Mucosa of rectum (tissue), 2 donors: ENCODE results near the gene ZMYND8.
A peak's percentile ranks its signal among the peaks of the same experiment; 100 is the strongest.
"Not testable (repeated sequence)": the region's sequence is repeated elsewhere in the genome, so short reads cannot be mapped to it uniquely, and the experiment has no call there.

Experiments used
- H3K27ac ChIP-seq, 2 donors: one replicate each; pipeline ENCODE4 v1.7.0; 2013; ENCODE audit warnings: inconsistent platforms in 2 of 2, low read depth in 2 of 2, low read length in 2 of 2
- H3K27me3 ChIP-seq, 2 donors: one replicate each; pipeline ENCODE4 v1.7.0; 2013; ENCODE audit warnings: low read length in 2 of 2; ENCODE audit not compliant: control insufficient read depth in 2 of 2, insufficient read depth in 2 of 2
- H3K36me3 ChIP-seq, 2 donors: one replicate each; pipeline ENCODE4 v1.7.0; 2013; ENCODE audit warnings: low read length in 2 of 2; ENCODE audit not compliant: control insufficient read depth in 2 of 2, insufficient read depth in 2 of 2
- H3K4me1 ChIP-seq, 2 donors: one replicate each; pipeline ENCODE4 v1.7.0; 2013; ENCODE audit warnings: low read length in 2 of 2, mild to moderate bottlenecking in 1 of 2; ENCODE audit not compliant: control insufficient read depth in 2 of 2, insufficient read depth in 2 of 2
- H3K4me3 ChIP-seq, 2 donors: one replicate each; pipeline ENCODE4 v1.7.0; 2013; ENCODE audit warnings: low read length in 2 of 2
- H3K9ac ChIP-seq, 2 donors: one replicate each; pipeline ENCODE4 v1.7.0; 2013; ENCODE audit warnings: low read length in 2 of 2, low read depth in 1 of 2, mild to moderate bottlenecking in 1 of 2
- H3K9me3 ChIP-seq, 2 donors: one replicate each; pipeline ENCODE4 v1.7.0; 2013; ENCODE audit warnings: low read length in 2 of 2; ENCODE audit not compliant: control insufficient read depth in 2 of 2
- donor health status: healthy.
- donor health status: Normal muscosa, but diverticular disease.

ZMYND8 gene

GRCh38 chr20:47277535-47277872 lies 79.0 kb downstream of the ZMYND8 start:
- H3K27ac ChIP-seq, H3K27me3 ChIP-seq, H3K4me1 ChIP-seq, H3K4me3 ChIP-seq, H3K9ac ChIP-seq, H3K9me3 ChIP-seq: not testable (repeated sequence)
- peaks cover 39 to 45% of the 10 kb centered on the region in 2 donors for H3K36me3 ChIP-seq

GRCh38 chr20:47276851-47277534 lies 79.5 kb downstream of the ZMYND8 start:
- peaks cover 35 to 40% of the 10 kb centered on the region in 2 donors for H3K36me3 ChIP-seq
- no peaks in the 10 kb centered on the region for H3K9me3 ChIP-seq
- no peaks in the 10 kb centered on the region for H3K27me3 ChIP-seq
- peak overlapping the region in 1 of 2 donors; percentile 23 for H3K27ac ChIP-seq
- H3K4me3 ChIP-seq: no peak overlapping the region
- H3K4me1 ChIP-seq: peaks cover 0 to 3% of the 10 kb centered on the region in 2 donors
- H3K9ac ChIP-seq: no peak overlapping the region

GRCh38 chr20:47276251-47276650 lies 80.2 kb downstream of the ZMYND8 start:
- H3K36me3 ChIP-seq: peaks cover 30 to 37% of the 10 kb centered on the region in 2 donors
- H3K27me3 ChIP-seq: no peaks in the 10 kb centered on the region
- no peak overlapping the region for H3K4me3 ChIP-seq
- no peak overlapping the region for H3K27ac ChIP-seq
- H3K9ac ChIP-seq: no peak overlapping the region
- H3K4me1 ChIP-seq: peaks cover 0 to 3% of the 10 kb centered on the region in 2 donors
- no peaks in the 10 kb centered on the region for H3K9me3 ChIP-seq

- H3K4me3 ChIP-seq: no peak overlapping the region
- no peak overlapping the region for H3K9ac ChIP-seq
- peaks cover 0 to 3% of the 10 kb centered on the region in 2 donors for H3K4me1 ChIP-seq
- H3K27me3 ChIP-seq: no peaks in the 10 kb centered on the region
- H3K36me3 ChIP-seq: peaks cover 27 to 35% of the 10 kb centered on the region in 2 donors
- no peaks in the 10 kb centered on the region for H3K9me3 ChIP-seq
- peak overlapping the region in 1 of 2 donors; percentile 18 for H3K27ac ChIP-seq
Measured at GRCh38 chr20:47275548-47275947, 81.0 kb downstream of the ZMYND8 start.

- H3K4me1 ChIP-seq: peaks cover 0 to 3% of the 10 kb centered on the region in 2 donors
- peak overlapping the region; percentile 18 to 45 for H3K27ac ChIP-seq
- H3K4me3 ChIP-seq: no peak overlapping the region
- H3K9ac ChIP-seq: peak overlapping the region in 1 of 2 donors; percentile 11
- H3K27me3 ChIP-seq: no peaks in the 10 kb centered on the region
- H3K36me3 ChIP-seq: peaks cover 23 to 30% of the 10 kb centered on the region in 2 donors
- H3K9me3 ChIP-seq: no peaks in the 10 kb centered on the region
Measured at GRCh38 chr20:47274401-47275108, 81.9 kb downstream of the ZMYND8 start.

GRCh38 chr20:47273591-47274235 lies 82.8 kb downstream of the ZMYND8 start:
- Histone ChIP-seq H3K9ac (peak overlapping the region in 1 of 2 donors; percentile 11), H3K27ac (peak overlapping the region; percentile 18 to 28), H3K4me3 (no peak overlapping the region), H3K4me1 (peaks cover 0 to 3% of the 10 kb centered on the region in 2 donors), H3K36me3 (peaks cover 23 to 33% of the 10 kb centered on the region in 2 donors), H3K9me3 (no peaks in the 10 kb centered on the region), H3K27me3 (no peaks in the 10 kb centered on the region)

GRCh38 chr20:47272893-47273590 lies 83.5 kb downstream of the ZMYND8 start:
- Histone ChIP-seq H3K36me3 (peaks cover 23 to 35% of the 10 kb centered on the region in 2 donors), H3K27ac (no peak overlapping the region), H3K27me3 (no peaks in the 10 kb centered on the region), H3K4me3 (no peak overlapping the region), H3K9me3 (no peaks in the 10 kb centered on the region), H3K9ac (no peak overlapping the region), H3K4me1 (peaks cover 0 to 3% of the 10 kb centered on the region in 2 donors)

GRCh38 chr20:47271046-47271615 lies 85.4 kb downstream of the ZMYND8 start:
- Histone ChIP-seq H3K36me3 (peaks cover 22 to 30% of the 10 kb centered on the region in 2 donors), H3K9ac (no peak overlapping the region), H3K27ac (no peak overlapping the region), H3K4me3 (no peak overlapping the region), H3K9me3 (no peaks in the 10 kb centered on the region), H3K4me1 (peaks cover 0 to 3% of the 10 kb centered on the region in 2 donors), H3K27me3 (no peaks in the 10 kb centered on the region)

- H3K9me3 ChIP-seq: no peaks in the 10 kb centered on the region
- no peak overlapping the region for H3K27ac ChIP-seq
- H3K9ac ChIP-seq: no peak overlapping the region
- H3K36me3 ChIP-seq: peaks cover 19 to 20% of the 10 kb centered on the region in 2 donors
- H3K4me1 ChIP-seq: peaks cover 0 to 3% of the 10 kb centered on the region in 2 donors
- no peaks in the 10 kb centered on the region for H3K27me3 ChIP-seq
- no peak overlapping the region for H3K4me3 ChIP-seq
Measured at GRCh38 chr20:47269309-47270165, 87.0 kb downstream of the ZMYND8 start.
